ENCODE results near the gene TSPAN31. TPM values are rescaled to one million over a fixed set of nuclear protein-coding genes. Genes with fewer than 3 reads are reported as not detected.

The TSPAN31 gene
- total and polyA plus RNA-seq, 10 donors: 16.9 to 93.1 (median 29.0) TPM

- TF ChIP-seq POLR2A (IDR thresholded peaks at IDR 0.05) (no peak), CTCF (IDR thresholded peaks at IDR 0.05 in 8 of 11, conservative IDR thresholded peaks at IDR 0.05 in 3 of 11) (peak; percentile 16 to 74 (median 63)), POLR2AphosphoS5 (IDR thresholded peaks at IDR 0.05) (peak; percentile 52 to 61 (median 56))
- DNase-seq: peak; percentile 95
- H3K27me3 ChIP-seq (replicated peaks in 1 of 7): peaks cover 0 to 31% (median 18%) of the 10 kb centered on the region in 7 donors
- peak overlapping the region; percentile 23 to 90 (median 82) for H3K27ac ChIP-seq
- H3K4me1 ChIP-seq: peaks cover 25 to 88% (median 72%) of the 10 kb centered on the region in 6 donors
- peak overlapping the region; percentile 33 to 76 (median 54) for H3K4me3 ChIP-seq
- no peaks in the 10 kb centered on the region for H3K9me3 ChIP-seq
- intact Hi-C loops (cut with DNase I; ENCODE audit: low total_unique reads): no loop called here
- peaks cover 0 to 44% (median 16%) of the 10 kb centered on the region in 6 donors for H3K36me3 ChIP-seq
- 19 to 27% (median 26%) methylated on average over 14 of the region's 14 CpGs for WGBS, 5 donors
Measured at GRCh38 chr12:57741844-57742738, 2.7 kb upstream of the TSPAN31 start.

- peak overlapping the region in 5 of 8 donors; percentile 86 to 94 (median 92) for H3K27ac ChIP-seq
- no peaks in the 10 kb centered on the region for H3K9me3 ChIP-seq
- intact Hi-C loops (cut with DNase I; ENCODE audit: low total_unique reads): no loop called here
- no peak for DNase-seq
- peaks cover 18 to 71% (median 61%) of the 10 kb centered on the region in 6 donors for H3K4me1 ChIP-seq
- WGBS, 5 donors: 73 to 92% (median 74%) methylated on average over 2 of the region's 2 CpGs
- H3K36me3 ChIP-seq: peaks cover 0 to 44% (median 22%) of the 10 kb centered on the region in 6 donors
- H3K4me3 ChIP-seq: peak overlapping the region in 1 of 8 donors; percentile 78
- no peak for TF ChIP-seq CTCF (IDR thresholded peaks at IDR 0.05 in 8 of 11, conservative IDR thresholded peaks at IDR 0.05 in 3 of 11)
- no peak for TF ChIP-seq POLR2A (IDR thresholded peaks at IDR 0.05)
- TF ChIP-seq POLR2AphosphoS5 (IDR thresholded peaks at IDR 0.05): no peak
- peaks cover 0 to 14% (median under 1%) of the 10 kb centered on the region in 7 donors for H3K27me3 ChIP-seq (replicated peaks in 1 of 7)
Measured at GRCh38 chr12:57743769-57744168, 1.1 kb upstream of the TSPAN31 start.

- TF ChIP-seq POLR2AphosphoS5 (IDR thresholded peaks at IDR 0.05) (no peak), CTCF (IDR thresholded peaks at IDR 0.05 in 8 of 11, conservative IDR thresholded peaks at IDR 0.05 in 3 of 11) (no peak), POLR2A (IDR thresholded peaks at IDR 0.05) (no peak)
- peaks cover 0 to 44% (median 27%) of the 10 kb centered on the region in 6 donors for H3K36me3 ChIP-seq
- peaks cover 18 to 67% (median 55%) of the 10 kb centered on the region in 6 donors for H3K4me1 ChIP-seq
- H3K27ac ChIP-seq: peak overlapping the region; percentile 86 to 94 (median 92)
- WGBS, 5 donors: 7 to 12% (median 10%) methylated on average over 21 of the region's 21 CpGs
- DNase-seq: peak; percentile 90
- peaks cover 0 to 9% (median 0%) of the 10 kb centered on the region in 7 donors for H3K27me3 ChIP-seq (replicated peaks in 1 of 7)
- intact Hi-C loops (cut with DNase I; ENCODE audit: low total_unique reads): no loop called here
- H3K9me3 ChIP-seq: no peaks in the 10 kb centered on the region
- H3K4me3 ChIP-seq: peak overlapping the region; percentile 42 to 78 (median 63)
Measured at GRCh38 chr12:57744194-57744776, 554 bp upstream of the TSPAN31 start.

All from spleen (tissue), 11 donors.